Non-pigmented ciliary epithelial cell (primary cell): ENCODE measurements around the gene IMMP1L.
A peak's percentile ranks its signal among the peaks of the same experiment; 100 is the strongest.

Source experiments
- DNase-seq: peaks from one replicate; pipeline ENCODE4 v3.0.0-alpha.2; 2010; ENCODE audit warnings: low read depth

The IMMP1L gene

DNA sequence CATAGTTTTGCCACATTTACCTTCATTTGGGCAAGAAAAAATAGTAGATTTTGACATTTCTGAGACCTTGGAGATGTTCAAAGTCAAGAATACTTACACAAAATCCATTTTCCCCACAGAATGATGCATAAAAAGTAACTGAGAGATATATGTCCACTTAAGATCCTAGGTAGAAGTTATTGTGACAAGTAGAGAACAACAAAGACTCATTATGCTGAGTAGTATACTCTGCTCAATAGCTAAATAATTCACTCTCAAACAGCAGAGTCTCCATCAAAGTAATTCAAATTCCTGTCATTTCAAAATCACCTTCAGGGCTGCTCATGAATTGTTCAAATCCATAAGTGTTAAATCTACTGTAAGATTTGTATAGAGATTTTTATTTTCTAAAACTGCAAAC is 35.3 kb downstream of the IMMP1L start:
- DNase-seq: no peak

DNA sequence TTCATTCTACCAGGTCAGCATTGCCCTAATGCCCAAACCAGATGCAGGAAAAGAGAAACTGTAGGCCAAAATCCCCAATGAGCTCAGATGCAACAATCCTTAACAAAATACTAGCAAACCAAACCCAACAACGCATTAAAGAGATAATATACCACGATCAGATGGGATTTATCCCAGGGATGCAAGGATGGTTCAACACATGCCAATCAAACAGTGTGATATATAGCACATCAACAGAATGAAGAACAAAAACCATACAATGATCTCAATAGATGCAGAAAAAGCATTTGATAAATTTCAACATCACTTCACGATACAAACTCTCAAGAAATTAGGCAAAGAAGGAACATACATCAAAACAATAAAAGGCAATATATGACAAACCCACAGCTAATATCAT is 45.0 kb downstream of the IMMP1L start:
- no peak for DNase-seq

DNA sequence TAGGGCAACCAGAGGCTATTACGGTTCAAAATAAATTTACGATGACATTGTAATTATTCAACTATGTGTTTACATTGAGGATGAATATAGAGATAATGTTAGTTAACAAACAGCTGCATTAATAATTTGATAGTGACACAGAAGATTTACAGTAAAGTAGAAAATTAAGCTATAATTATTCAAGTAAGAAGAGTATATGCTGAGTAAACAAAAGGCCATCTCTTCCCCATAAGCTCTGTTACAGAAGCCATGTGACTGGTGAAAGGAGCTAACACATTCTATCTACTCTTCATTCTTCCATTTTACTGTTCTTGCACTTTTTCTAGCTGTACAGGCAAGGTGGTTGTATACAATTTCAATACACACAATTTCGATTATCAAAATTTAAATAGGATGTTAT is 54.2 kb downstream of the IMMP1L start:
- no peak for DNase-seq

DNA sequence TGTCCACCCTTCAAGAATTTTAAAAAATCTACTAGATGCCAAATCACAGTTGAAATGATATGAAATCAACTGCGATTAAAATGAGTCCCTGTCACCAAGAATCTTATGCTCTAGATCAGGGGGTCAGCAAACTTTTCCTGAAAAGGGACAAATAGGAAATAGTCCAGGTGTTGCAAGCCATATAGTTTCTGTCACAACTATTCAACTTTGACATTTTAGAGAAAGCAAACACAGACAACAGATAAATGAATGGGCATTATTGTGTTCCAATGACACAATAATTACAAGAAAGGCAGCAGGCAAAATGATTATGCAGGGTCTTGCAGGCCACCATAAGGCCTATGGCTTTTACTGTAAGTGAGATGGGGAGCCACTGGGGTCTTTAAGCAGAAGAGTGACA is 58.6 kb downstream of the IMMP1L start:
- no peak for DNase-seq

DNA sequence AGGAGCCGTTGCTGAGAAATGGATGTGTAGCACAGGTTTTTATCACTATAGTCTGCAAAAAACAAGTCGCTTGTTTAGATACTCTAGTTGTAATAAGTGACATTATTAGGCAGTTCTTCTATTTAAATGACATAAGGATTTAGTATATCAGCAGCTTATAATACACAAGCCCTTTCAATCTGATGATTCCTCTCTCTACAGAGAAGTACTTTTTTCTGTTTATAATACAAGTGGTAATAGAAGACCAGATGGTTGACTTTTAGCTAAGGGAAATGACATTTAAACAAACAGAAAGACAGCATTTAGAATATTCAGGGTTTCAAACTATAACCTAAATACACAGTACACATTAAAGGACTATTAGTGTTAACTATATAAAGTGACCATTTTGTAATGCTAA is 60.4 kb downstream of the IMMP1L start:
- no peak for DNase-seq

DNA sequence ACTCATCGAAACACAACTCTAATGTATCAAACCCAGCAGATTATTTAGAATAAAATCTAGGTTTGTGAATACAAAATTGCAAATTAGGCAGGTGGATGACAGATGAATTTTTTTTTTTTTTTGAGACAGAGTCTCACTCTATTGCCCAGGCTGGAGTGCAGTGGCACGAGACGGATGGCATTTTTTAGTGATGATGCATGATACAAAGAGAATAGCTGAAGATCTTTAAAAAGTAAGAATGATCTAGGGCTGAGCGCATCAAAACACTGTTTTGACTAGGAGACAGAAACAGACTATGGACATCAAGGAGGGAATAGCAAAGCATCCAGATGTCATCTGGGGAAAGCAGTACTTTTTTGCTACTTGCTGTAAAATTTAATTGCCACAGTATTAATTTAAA is 63.8 kb downstream of the IMMP1L start:
- no peak for DNase-seq

DNA sequence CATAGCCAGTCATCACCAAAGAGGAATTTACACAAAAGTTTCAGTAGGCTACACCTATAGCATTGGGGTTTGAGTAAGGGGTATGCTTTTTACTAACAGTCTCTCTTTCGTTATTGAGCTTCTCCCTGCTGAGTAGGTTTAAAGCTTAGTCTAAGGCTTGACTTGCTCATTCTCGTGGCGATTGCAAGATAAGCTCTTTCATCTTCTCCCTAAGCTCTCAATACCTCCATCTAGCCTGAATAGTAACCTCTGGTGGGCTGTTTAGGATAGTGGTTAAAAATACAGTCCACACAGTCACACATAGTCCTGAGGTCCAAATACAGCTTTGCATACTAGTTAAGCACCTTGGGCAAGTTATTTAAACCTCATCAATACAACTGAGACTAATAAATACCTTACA is 65.6 kb downstream of the IMMP1L start:
- no peak for DNase-seq

DNA sequence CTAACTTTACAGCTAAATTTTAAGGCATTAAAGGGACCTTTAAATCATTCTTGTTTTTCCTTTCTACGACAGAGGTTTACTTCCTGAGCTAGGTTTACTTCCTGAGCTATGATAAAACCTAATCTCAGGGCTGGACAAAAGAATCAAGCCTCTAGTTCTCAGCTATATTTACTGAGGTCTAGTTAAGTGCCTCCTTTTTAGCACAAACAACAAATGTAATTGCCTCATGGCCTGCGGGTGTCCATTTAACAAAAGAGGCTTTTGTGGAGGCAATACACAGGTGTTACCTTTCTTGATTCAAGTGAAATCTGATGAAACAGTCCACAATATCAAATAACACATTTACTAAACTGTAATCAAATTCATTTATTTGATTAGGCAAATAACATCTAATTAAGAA is 67.3 kb downstream of the IMMP1L start:
- DNase-seq: no peak

DNA sequence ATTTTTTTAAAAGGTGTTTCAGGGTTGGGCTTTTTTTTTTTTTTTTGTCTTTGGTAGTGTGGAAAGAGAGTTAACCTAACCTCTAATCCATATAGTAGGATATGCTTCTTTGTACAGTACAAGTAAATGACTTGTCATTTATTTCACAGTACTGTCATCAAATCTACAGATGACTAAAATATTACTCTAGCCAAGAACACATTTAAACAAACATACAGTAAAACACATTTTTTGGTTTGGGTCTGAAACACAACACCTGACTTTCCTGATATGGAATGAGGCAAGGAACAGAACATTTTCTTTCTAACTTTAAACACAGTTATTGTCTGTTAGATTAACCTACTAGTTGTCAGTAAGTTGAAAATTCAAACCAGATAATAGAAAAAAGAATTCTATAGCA is 68.1 kb downstream of the IMMP1L start:
- no peak for DNase-seq

DNA sequence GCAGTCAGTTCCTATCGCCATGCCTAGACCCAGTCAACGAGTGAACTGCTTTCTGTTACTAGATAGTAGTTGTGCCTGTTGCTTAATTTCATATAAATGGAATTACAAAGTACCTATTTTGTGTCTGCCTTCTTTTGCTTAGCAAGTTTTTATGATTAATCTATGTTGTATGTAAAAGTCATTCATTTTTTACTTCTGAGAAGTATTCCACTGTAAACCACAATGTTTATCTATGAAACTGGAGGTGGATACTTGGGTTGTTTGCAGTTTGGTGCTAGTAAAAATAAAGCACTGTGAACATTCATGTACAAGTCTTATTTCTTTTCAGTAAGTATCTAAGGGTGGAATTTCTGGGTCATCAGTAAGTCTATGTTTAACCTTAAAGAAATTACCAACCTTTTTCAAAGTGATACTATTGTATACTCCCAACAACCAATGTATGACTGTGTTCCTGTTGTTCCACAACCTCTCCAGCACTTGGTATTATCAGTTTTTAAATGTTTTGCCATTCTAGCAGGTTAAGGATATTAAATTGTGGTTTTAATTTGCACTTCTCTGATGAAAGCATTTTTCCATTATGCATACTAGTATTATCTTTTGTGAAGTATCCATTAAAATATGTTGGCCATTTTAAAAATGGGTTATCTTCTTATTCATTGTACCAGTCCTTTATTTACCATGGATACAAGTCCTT is 71.5 kb downstream of the IMMP1L start:
- DNase-seq: peak; percentile 56

DNA sequence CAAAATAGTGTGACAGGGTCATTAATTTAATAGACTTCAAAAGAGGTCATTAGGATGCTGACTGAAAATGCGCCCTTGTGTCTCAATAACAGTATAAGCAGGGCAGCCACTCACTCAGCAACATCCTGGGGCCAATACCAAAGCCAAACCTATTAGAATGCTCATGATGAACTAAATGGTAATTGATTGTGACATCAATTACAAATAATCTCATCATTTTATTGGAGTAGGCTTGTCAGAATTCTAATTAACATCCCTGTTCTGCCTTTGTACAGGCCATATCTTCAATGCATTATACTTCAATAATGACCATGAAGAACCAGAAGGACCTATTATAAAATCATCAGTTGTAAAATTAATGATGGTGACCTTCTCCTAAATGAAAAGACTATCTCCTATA is 75.6 kb downstream of the IMMP1L start:
- no peak for DNase-seq

DNA sequence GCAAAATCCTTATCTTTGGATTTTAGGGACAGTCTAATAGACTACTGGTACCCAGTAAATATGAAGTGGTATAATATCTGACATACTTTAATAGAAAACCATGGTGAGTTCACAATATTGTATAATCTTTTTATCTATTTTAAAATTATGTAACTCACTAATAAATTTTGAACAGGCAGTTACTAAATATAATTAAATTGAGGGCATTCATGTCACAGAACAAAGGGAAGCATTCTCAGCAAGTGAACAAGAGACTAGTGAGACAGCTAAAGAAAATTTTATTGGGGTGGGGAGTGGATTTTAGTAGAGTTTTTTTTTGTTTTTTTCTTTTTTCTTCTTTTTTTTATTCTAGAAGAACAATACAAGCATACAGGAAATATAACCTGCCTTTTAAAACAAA is 84.8 kb downstream of the IMMP1L start:
- DNase-seq: no peak

DNA sequence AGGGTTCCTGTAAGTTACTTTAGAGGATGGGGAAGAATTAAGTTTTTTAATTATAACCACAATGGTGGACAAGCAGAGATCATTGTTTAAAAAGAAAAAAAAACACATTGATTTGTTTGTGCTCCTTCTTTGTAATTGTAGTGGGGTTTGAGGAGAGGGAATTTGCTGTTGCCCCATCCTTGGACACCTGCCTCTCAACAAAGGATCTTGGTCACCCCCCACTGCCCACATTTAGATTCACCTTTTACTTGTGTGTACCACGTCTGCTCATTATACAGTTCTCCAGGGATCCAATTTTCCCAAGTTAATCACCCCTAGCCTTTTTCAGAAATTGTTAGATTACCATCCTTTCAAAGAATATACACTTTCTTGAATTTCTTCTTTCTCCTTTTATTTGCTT is 86.7 kb downstream of the IMMP1L start:
- no peak for DNase-seq

DNA sequence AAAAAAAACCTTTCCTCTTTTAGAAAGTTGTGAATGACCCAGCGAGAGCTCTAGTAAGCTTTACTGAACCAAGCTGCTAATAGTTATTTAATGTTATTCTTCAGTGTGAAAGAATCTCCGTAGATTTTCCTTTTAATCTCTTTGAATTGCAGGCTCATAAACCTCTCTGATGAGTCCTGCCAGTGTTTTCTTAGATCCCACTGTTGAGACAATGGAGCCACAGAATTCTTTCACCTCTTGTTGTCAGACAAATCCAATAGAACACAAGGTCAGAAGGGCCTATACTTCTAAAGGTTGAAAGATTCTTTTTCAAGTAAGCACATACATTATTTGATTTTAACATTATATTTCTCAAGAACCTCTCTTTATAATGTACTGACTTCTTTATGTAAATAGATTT is 87.6 kb downstream of the IMMP1L start:
- no peak for DNase-seq

DNA sequence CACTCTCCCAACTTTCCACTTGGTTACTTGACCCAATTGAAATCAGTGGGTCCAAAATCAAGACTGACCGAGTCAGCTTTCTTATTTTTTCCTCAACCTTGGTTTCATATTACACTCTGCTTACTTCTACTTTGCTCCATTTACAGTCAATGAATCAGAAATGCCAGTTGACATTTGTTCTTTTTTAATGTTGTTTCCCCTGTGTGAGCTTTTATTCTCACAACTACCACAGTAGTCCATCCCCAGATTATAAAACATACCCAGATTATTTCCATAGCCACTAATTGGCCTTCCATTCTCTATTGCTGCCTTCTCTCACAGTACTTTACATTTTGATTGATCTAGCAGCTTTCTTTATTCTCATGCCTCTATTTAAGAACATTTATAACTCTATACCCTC is 89.8 kb downstream of the IMMP1L start:
- no peak for DNase-seq

DNA sequence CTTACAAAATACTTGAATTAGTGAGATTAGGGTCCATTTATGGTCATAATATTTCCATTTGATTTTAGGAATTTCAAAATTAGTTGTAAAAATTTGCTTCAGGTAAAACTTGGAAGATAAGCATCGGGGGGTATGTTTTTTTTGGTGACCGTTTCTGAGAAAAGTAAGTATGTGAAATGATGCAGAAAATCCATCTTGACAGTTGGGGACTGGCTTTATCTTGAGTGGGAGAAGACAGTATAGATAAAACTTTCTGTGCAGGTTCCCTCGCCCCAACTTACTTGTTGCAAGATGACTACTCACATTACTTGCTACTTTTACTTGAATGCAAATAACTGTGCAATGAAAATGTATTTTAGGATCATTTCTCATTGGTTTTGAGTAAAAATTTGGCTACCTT is 90.3 kb downstream of the IMMP1L start:
- DNase-seq: no peak

DNA sequence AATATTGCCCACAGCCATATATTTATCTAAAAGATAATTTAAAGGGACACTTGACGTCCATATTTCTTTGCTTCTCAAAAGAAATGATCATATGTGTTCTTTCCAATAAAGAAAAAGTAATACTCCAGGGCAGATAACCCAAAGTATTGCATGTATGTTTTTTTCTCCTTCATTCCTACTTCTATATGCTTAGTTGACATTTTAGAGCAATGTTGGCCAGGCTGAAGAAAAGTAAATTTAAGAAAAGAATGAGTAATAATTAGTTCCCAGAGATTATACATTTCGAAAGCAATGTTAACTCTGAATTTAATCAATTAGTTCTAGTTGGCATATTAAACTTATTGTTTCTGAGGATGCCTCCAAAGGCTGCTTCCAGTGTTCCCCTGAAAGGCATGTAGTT is 91.6 kb downstream of the IMMP1L start:
- DNase-seq: no peak

DNA sequence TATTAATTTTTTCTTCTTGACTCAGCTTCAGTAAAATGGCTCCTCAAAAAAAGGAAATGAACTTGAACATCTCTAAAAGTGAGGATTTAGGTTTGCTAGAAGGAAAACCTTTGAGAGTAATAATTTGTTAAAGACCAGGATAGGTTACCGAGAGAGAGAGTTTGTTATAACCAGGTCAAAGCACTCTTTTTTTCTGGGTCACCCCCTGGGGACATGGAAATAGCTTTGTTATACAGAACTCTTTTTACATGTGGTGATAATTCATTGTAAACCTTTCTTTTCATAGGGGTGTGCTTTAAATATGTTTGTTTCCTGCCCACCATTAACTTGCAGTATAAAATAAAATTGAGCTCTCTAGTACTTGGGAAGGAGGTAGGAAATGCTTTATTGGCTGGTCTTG is 92.1 kb downstream of the IMMP1L start:
- DNase-seq: no peak

DNA sequence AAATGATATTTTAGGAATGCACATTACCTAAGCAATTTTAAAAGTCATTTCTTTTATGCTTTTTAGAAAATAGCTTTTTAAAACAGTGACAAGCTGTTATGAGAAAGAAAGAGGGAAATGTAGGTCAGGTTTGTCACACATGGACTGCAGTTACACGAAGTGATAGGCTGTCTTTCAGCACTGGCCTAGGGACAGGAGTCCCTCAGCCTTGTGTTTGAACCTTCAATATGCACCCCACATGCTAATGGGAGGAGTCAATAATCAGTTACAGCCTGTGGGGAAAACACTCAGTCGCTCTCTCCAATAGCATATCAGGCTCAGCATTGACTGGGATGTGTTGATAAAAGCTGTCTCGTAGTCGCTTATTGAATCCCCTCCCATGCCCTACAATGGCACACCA is 94.0 kb downstream of the IMMP1L start:
- DNase-seq: no peak

DNA sequence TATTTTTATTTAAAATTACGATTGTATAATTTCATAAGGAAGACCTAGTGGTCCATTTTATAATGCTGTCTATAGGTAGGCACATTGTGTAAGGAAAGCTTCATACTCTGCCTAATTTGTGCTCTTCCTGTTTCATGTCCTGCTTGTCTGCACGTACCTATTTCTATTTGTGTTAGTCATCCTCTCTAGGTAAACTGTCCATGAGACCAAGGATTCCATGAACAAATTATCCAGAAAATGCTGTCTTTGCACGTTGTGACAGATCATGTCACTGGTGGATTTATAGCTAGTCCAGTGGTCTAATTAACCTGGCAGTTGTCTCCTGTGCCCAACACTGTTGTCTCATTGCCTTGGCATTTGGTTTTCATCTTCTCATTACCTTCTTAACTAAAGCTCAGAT is 95.1 kb downstream of the IMMP1L start:
- DNase-seq: no peak

DNA sequence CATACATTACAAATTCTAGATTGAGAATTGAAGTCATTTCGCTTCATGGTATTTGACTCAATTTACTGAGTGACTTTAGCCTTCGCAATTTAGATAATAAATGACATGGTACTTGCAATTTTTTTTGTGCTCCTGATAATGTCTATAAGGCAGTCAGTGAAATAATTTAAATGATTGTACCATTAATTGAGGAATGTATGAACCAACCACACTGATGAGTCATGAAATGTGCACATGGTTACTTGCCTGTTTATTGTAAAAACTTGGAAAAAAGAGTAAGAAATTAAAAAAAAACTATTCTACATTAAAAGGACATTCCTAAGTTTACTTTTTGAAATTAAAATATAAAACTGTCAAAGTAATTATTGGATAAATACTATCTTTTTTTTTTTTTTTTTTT is 96.5 kb downstream of the IMMP1L start:
- no peak for DNase-seq

DNA sequence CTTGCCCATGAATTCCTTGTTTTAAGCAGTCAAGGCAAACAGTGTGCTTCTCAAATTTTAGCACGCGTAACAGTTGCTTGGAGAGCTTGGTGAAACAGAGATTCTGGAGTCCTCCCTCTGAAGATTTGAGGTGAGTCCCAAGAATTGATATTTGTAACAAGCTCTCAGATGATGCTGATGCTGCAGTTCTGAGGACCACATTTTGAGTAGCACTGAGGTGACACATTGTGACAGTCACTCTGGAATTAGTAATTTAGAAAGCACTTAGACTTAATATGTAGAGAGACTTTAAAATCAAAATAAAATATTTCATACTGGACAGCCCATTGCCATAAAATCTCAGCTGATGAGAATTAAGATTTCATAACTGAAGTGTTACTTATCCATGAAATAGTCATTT is 101.2 kb downstream of the IMMP1L start:
- no peak for DNase-seq

DNA sequence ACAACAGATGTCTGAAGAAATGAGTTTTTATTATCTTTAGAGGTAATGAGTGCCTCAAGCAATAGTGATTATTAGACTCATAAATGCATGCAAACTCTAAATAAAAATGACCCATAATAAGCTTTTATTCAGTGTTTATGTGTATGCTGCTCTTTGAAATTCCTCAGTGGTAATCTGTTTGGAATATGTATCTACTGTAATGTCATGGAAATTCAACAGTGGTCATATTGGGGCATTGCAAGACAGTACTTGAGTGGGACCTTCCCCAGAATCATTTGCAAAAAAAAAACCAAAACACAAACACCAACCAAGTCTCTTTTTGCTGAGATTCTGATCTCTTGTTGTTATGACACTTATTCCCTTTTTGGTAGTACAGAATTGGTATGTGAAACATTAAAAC is 104.8 kb downstream of the IMMP1L start:
- DNase-seq: no peak

DNA sequence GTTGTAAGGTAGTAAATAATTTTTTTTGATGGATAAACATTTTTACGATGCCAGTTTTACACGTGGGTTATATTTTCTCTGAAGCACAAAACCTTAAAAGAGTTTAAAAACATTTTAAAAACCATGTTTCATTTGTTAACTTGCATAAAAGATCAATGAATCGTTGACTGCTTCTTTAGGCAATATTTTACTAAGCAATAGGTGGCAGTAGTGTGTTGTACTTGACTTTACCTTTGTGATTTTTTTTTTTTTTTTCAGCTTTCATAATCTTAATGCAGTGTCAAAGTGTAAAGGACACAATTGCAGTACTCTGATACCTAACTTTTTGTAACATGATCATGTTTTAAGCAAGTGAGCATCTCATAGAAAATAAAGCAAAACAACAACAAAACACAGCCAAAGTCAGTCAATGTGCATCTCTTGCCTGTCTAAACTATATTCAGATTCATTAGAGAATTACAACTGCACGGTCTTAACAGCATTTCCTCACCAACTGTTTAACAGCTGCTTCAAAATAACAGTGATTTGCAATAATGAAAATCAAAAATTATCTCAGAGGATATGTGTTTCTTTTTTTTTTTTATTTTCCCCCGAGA is 112.1 kb downstream of the IMMP1L start:
- no peak for DNase-seq
